Neural progenitor cell (in vitro differentiated cells): ENCODE measurements around the gene SPON1. TPM values are rescaled to one million over a fixed set of nuclear protein-coding genes. Genes with fewer than 3 reads are reported as not detected.

Source experiments
- DNase-seq: peaks from one replicate; pipeline ENCODE4 v3.0.0-alpha.2; 2016; ENCODE audit warnings: low spot score
- H2AFZ ChIP-seq: fragments of 200-600 bp; sonication (generic); replicated peaks from 2 replicates; pipeline ENCODE4 v1.6.1; 2016; ENCODE audit warnings: antibody characterized with exemption
- H3F3A ChIP-seq: fragments of 200-600 bp; sonication (generic); 2 replicates; pipeline ENCODE4 v1.6.1; 2016; ENCODE audit warnings: antibody characterized with exemption, low read depth
- H3K27ac ChIP-seq: fragments of 200-600 bp; sonication (generic); 2 replicates; pipeline ENCODE4 v1.5.1; 2016; ENCODE audit warnings: mild to moderate bottlenecking
- H3K27me3 ChIP-seq: fragments of 200-600 bp; sonication (generic); 2 replicates; pipeline ENCODE4 v1.6.1; 2016; ENCODE audit warnings: mild to moderate bottlenecking, moderate library complexity
- H3K36me3 ChIP-seq: fragments of 200-600 bp; sonication (generic); 2 replicates; pipeline ENCODE4 v1.5.1; 2016
- H3K4me1 ChIP-seq: fragments of 200-600 bp; sonication (generic); 2 replicates; pipeline ENCODE4 v1.6.1; 2016; ENCODE audit warnings: mixed run types
- H3K4me2 ChIP-seq: fragments of 200-600 bp; sonication (generic); 2 replicates; pipeline ENCODE4 v1.6.1; 2016
- H3K4me3 ChIP-seq: fragments of 200-600 bp; sonication (generic); 2 replicates; pipeline ENCODE4 v1.5.1; 2016
- H3K79me2 ChIP-seq: fragments of 200-600 bp; sonication (generic); 2 replicates; pipeline ENCODE4 v1.6.1; 2016; ENCODE audit warnings: low read depth
- H3K9ac ChIP-seq: fragments of 200-600 bp; sonication (generic); 2 replicates; pipeline ENCODE4 v1.6.1; 2016
- H3K9me3 ChIP-seq: fragments of 200-600 bp; sonication (generic); 2 replicates; pipeline ENCODE4 v1.5.1; 2016; ENCODE audit warnings: low read depth
- H4K20me1 ChIP-seq: fragments of 200-600 bp; sonication (generic); 2 replicates; pipeline ENCODE4 v1.6.1; 2016; ENCODE audit warnings: low read depth
- H3K27ac Mint-ChIP-seq: 3 replicates; pipeline ENCODE4 v1.8.0; 2021; ENCODE audit warnings: mixed read lengths
- H3K27me3 Mint-ChIP-seq: 2 replicates; pipeline ENCODE4 v1.8.0; 2022; ENCODE audit warnings: low read depth, mild to moderate bottlenecking, inconsistent platforms, moderate library complexity, mixed read lengths; ENCODE audit not compliant: insufficient read depth
- H3K36me3 Mint-ChIP-seq: 3 replicates; pipeline ENCODE4 v1.8.0; 2021; ENCODE audit warnings: mixed read lengths
- H3K4me1 Mint-ChIP-seq: 3 replicates; pipeline ENCODE4 v1.8.0; 2021; ENCODE audit warnings: mixed read lengths
- H3K4me3 Mint-ChIP-seq: 3 replicates; pipeline ENCODE4 v1.8.0; 2021; ENCODE audit warnings: mild to moderate bottlenecking, moderate library complexity, mixed read lengths
- H3K9me3 Mint-ChIP-seq: 3 replicates; pipeline ENCODE4 v1.8.0; 2020; ENCODE audit warnings: mixed read lengths
- EZH2 ChIP-seq: fragments of 200-600 bp; sonication (generic); IDR thresholded peaks from 2 replicates; pipeline ENCODE4 v1.6.1; 2017; ENCODE audit warnings: antibody characterized with exemption, mild to moderate bottlenecking, moderate library complexity
- EZH2phosphoT487 ChIP-seq: fragments of 200-600 bp; sonication (generic); IDR thresholded peaks from 2 replicates; pipeline ENCODE4 v1.6.1; 2017; ENCODE audit warnings: antibody characterized with exemption
- total RNA-seq: library from RNA; depleted of rRNA; stranded (reverse); fragments of >200 nt; gene quantifications from 2 replicates; pipeline ENCODE4 v1.2.3, GENCODE V29; 2015; ENCODE audit warnings: low replicate concordance
- TF ChIP-seq, protein P1 (sequence below): fragments of 200-600 bp; sonication (generic); IDR thresholded peaks from 2 replicates; pipeline ENCODE4 v1.5.1; 2017; ENCODE audit warnings: antibody characterized with exemption, mild to moderate bottlenecking

Gene SPON1
- total RNA-seq, 1 donor from 2014 or later: 35.4 TPM

DNA sequence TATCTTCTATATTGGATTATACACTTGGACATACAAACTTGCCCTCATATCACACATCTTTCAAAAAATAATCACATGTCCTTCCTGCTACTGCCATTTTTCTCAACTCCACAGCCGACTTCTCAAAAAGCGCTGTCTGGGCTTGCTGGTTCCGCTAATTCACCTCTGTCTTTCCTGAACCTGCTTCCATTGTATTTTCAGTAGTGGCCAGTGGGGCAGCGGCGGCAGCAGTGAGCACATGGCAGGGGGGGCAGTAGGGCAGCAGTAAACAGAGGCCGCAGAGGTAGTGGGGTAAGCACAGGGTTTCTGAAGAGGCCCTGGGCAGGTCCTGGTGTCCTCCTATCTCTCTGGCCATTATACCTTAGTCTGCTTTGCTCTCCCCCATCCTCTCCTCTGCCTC is 270.1 kb downstream of the SPON1 start:
- no peak overlapping the region for H3K4me2 ChIP-seq
- peak; percentile 39 for DNase-seq
- H4K20me1 ChIP-seq: no peaks in the 10 kb centered on the region
- Mint-ChIP-seq H3K27ac (no peak overlapping the region), H3K36me3 (no peaks in the 10 kb centered on the region), H3K4me1 (peaks cover 23% of the 10 kb centered on the region), H3K9me3 (no peaks in the 10 kb centered on the region), H3K4me3 (no peak overlapping the region), H3K27me3 (peaks cover 7% of the 10 kb centered on the region)
- no peaks in the 10 kb centered on the region for H3K9me3 ChIP-seq
- H3K36me3 ChIP-seq: no peaks in the 10 kb centered on the region
- H3K27me3 ChIP-seq: no peaks in the 10 kb centered on the region
- H3K79me2 ChIP-seq: no peaks in the 10 kb centered on the region
- no peaks in the 10 kb centered on the region for H3F3A ChIP-seq
- H3K4me1 ChIP-seq: peaks cover 21% of the 10 kb centered on the region
- TF ChIP-seq EZH2phosphoT487: no peak
- no peak for TF ChIP-seq EZH2
- TF ChIP-seq, protein P1, sequence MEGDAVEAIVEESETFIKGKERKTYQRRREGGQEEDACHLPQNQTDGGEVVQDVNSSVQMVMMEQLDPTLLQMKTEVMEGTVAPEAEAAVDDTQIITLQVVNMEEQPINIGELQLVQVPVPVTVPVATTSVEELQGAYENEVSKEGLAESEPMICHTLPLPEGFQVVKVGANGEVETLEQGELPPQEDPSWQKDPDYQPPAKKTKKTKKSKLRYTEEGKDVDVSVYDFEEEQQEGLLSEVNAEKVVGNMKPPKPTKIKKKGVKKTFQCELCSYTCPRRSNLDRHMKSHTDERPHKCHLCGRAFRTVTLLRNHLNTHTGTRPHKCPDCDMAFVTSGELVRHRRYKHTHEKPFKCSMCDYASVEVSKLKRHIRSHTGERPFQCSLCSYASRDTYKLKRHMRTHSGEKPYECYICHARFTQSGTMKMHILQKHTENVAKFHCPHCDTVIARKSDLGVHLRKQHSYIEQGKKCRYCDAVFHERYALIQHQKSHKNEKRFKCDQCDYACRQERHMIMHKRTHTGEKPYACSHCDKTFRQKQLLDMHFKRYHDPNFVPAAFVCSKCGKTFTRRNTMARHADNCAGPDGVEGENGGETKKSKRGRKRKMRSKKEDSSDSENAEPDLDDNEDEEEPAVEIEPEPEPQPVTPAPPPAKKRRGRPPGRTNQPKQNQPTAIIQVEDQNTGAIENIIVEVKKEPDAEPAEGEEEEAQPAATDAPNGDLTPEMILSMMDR: peak; percentile 62
- no peak overlapping the region for H3K9ac ChIP-seq
- H3K4me3 ChIP-seq: no peak overlapping the region
- no peak overlapping the region for H2AFZ ChIP-seq
- H3K27ac ChIP-seq: no peak overlapping the region

DNA sequence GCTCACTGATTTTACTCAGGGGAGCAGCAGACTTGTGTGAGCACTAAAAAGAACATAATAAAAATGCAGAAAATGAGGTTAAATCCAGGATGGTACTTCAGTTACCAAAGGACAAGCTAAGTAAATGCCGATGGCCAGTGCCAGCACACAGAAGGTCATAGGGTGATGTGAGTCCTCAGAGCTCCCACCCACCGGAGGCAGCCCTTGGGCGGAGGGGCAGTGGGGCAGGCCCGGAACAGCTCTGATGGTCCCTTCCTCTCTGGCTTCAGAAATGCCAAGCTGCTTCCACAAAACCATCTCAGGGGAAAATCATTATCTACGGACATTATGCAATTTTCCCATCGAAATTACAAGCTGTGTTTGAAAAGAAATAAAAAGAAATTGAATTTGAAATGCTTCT is 271.9 kb downstream of the SPON1 start:
- H3K36me3 ChIP-seq: no peaks in the 10 kb centered on the region
- H3K27me3 ChIP-seq: no peaks in the 10 kb centered on the region
- H3K4me2 ChIP-seq: no peak overlapping the region
- no peaks in the 10 kb centered on the region for H3K9me3 ChIP-seq
- Mint-ChIP-seq H3K9me3 (no peaks in the 10 kb centered on the region), H3K4me3 (no peak overlapping the region), H3K27me3 (peaks cover 10% of the 10 kb centered on the region), H3K4me1 (peaks cover 22% of the 10 kb centered on the region), H3K36me3 (no peaks in the 10 kb centered on the region), H3K27ac (no peak overlapping the region)
- H3F3A ChIP-seq: no peaks in the 10 kb centered on the region
- H3K27ac ChIP-seq: no peak overlapping the region
- no peak overlapping the region for H3K9ac ChIP-seq
- H3K4me3 ChIP-seq: no peak overlapping the region
- peaks cover 15% of the 10 kb centered on the region for H3K4me1 ChIP-seq
- no peaks in the 10 kb centered on the region for H4K20me1 ChIP-seq
- TF ChIP-seq EZH2phosphoT487 (no peak), EZH2 (no peak)
- TF ChIP-seq, protein P1: no peak
- no peak for DNase-seq
- H3K79me2 ChIP-seq: no peaks in the 10 kb centered on the region
- H2AFZ ChIP-seq: no peak overlapping the region

DNA sequence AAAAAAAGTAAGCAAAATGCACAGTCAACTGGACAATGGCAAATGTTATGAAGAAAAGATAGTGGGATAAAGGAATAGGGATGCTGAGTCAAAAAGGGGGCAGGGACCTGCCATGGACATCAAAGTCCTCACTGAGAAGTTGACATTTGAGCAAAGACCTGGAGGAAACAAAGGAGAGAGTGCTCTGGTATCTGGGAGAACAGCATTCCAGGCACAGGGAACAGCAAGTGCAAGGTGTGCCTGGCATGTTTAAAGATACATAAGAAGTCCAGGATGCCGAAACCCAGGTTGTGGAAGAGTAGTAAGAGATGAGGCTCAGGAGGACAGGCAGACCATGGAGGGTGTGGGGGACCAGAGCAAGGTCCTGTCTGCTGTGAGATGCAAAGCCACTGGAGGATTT is 273.2 kb downstream of the SPON1 start:
- H3K4me3 Mint-ChIP-seq: no peak overlapping the region
- H3K4me1 Mint-ChIP-seq: peaks cover 11% of the 10 kb centered on the region
- Histone ChIP-seq H3K36me3 (no peaks in the 10 kb centered on the region), H3F3A (no peaks in the 10 kb centered on the region), H3K9ac (no peak overlapping the region), H3K9me3 (no peaks in the 10 kb centered on the region), H4K20me1 (no peaks in the 10 kb centered on the region), H3K27ac (no peak overlapping the region), H3K4me2 (no peak overlapping the region), H3K4me1 (peaks cover 4% of the 10 kb centered on the region), H3K79me2 (no peaks in the 10 kb centered on the region), H2AFZ (no peak overlapping the region), H3K27me3 (no peaks in the 10 kb centered on the region), H3K4me3 (no peak overlapping the region)
- H3K27me3 Mint-ChIP-seq: peaks cover 12% of the 10 kb centered on the region
- TF ChIP-seq, protein P1: no peak
- TF ChIP-seq EZH2: no peak
- no peak for TF ChIP-seq EZH2phosphoT487
- H3K36me3 Mint-ChIP-seq: no peaks in the 10 kb centered on the region
- H3K27ac Mint-ChIP-seq: no peak overlapping the region
- no peak for DNase-seq
- H3K9me3 Mint-ChIP-seq: no peaks in the 10 kb centered on the region
